Ramos (cell line): ENCODE results near the gene MPC1L.
"Not testable (repeated sequence)": the region's sequence is repeated elsewhere in the genome, so short reads cannot be mapped to it uniquely, and the experiment has no call there.

ENCODE experiments used
- in situ Hi-C: fragments of 300-500 bp; cut with MboI; formaldehyde crosslinking; loops from one replicate; pipeline ENCODE4 v1.14.3; 2022; ENCODE audit warnings: low sequenced_read_pairs; ENCODE audit not compliant: unreplicated experiment

MPC1L gene

DNA sequence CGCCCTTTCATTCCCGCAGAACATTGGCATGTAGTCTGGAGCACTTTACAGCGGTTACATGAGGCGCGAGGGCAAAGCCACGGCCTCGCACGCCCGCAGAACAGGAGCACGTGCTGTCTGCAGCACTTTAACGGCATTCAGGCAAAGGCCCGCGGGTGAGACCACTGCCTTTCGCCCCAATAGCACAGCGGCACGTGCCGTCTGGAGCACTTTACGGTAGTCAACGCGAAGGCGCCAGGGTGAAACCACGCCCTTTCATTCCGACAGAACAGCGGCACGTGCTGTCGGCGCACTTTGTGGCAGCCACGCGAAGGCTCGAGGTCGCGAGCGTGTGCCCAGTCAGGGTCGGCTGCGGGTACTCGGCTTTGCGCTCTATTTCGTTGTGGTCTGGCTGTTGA lies at the start of gene MPC1L:
MPC1L (plus strand) TSS at position 290 of the 398 bp plus-strand sequence. CDS start 138 bp downstream, outside the sequence.
- in situ Hi-C loops: no loop called here

DNA sequence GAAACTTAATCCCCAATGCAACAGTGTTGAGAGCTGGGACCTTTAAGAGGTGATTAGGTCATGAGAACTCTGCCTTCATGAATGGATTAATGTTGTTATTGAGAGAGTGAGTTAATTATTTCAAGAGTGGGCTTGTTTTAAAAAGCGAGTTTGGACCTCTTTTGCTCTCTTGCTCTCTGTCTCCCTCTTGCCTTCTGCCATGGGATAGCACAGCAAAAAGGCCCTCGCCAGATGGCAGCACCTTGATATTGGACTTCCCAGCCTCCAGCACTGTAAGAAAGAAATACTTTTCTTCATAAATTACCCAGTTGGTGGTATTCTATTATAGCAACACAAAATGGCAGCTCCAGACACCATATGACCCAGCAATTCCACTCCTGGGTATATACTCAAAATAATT lies 49.5 kb upstream of the MPC1L start:
- in situ Hi-C loops: no loop called here

DNA sequence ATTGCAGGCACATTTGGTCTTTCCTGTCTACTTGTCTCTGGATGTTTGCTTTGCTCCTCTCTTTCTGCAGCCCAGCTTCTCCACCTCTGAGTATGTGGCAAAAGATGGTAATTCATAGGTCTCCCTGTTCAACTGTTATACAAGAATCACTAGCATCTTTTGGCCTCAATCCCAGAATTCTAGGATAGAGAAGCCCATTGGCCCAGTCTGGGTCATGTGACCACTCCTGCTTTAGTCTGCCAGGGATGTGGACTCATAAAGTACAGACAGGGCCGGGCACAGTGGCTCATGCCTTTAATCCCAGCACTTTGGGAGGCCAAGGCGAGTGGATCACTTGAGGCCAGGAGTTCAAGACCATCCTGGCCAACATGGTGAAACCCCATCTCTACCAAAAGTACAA lies 47.8 kb upstream of the MPC1L start:
- in situ Hi-C loops: not testable (repeated sequence)

DNA sequence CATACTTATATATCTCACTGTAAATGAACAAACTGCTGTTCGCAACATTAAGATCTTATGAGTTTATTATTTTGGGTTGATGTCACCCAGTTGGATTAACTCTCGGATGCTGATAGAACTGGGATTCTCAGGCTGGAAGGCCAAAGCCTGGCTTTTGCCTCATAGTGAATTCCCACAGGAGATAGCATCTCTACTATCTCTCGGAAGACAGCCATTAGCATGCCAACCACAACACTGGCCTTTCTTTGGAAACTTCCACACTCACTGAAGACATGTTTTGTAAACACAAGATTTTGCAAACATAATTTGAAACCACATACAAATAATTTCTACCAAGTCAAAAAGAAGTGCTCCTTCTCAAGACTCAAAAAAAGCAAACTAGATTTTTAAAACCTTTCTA lies 46.9 kb upstream of the MPC1L start:
- in situ Hi-C loops: no loop called here

DNA sequence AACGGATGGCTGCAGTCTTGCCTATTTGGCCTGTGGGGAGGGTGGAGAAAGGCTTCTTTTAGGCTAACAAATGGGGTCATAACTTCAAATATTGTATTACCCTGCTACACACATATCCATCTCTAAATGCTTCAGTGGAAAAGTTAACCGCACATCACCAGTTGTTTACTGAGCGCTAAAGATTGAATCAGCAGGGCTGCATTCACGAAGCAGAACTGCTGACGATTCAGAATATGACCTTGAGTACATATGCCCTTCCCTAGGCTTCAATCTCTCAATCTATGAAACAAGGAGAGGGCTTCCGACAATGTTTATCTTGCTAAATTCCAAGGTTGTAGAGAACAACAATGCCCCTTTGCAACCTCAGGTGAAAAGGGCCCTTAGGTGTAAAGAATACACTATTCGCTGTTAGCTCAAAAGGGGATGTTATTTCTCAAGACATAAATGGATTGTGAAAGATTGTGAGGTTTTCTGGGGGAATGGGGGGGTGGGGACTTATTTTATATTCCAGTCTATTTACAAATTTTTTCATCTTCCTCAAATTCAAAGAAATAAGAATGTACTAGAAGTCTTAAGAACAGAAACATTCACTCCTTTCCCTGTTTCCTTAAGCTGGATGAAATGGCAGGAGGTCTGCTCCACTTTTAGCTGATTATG lies 45.1 kb upstream of the MPC1L start:
- in situ Hi-C loops: no loop called here

DNA sequence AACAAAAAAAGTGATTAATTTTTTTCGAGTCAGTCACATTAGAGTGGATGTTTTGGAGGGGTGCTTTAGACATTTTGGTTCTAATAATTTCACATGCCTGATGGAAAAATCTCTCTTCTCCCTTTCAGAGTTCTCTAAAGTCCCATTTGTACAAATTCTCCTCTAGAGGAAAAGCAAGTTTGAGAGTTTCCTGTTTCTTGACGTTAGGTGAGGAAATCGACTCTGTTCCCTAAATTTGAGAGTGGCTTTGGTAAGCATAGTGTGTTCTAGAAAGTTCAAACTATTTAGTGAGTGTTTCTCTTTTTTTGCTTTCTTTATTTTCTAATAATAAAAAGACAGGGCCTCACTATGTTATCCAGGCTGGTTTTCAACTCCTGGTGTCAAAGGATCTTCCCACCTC lies 44.1 kb upstream of the MPC1L start:
- in situ Hi-C loops: no loop called here

DNA sequence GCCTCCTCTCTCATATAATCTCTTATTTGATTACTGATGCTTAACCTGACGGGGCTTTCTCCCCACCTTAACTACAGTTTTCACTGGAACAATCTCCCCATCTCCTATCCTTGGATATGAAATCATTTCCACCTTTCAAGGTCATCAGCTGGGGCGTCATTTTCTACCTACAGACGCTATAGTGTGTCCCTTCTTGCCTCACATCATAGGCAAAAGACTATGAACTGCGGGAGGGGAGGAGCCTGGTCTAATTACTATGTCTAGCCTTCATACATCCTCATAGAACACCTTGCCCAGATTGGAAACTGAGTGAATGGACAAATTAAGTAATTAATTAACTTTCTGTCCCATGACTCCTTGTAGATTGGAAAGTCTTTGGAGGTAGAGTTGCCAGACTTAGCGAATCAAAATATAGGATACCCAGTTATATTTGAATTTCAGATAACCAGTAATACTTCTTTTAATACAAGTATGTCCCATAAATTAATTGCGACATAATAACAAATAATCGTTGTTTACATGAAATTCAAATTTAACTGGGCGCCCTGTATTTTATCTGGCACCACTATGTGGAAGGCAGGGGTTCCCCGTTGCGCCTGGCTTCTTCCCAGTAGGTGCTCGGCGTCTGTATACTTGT lies 43.2 kb upstream of the MPC1L start:
- in situ Hi-C loops: no loop called here

DNA sequence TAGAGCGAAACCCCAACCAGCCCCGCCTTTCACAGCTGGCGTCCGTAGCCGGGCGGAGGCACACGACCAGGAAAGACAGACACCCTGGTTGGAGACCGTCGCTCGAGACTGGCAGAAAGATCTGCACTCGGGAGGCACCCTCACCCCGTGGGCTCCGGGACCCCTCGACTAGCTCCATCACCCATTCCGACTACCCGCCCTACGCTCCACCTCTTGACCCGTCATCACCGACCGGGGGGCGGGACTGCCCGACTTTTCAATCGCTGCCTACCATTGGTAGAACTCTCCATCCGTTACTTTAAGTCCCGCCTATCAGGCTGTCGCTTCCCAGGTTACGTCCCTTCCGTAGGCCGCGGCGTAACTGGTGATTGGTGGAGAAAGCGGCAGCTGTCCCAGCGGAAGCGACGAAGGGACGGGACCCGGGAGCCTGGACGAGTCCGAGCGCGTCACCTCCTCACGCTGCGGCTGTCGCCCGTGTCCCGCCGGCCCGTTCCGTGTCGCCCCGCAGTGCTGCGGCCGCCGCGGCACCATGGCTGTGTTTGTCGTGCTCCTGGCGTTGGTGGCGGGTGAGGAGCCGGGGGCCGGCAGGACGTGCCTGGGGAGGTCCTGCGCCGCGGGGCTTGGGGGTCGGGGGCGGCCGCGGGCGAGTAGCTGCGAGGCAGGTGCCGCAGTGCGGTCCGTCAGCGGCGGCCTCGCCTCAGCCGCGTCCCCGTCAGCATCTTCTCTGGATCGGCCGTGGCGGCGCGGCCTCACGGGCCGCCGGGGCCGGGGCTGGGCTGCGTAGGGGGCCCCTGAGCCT lies 42.5 kb upstream of the MPC1L start, which contains the start of gene ATP6AP2:
ATP6AP2 (plus strand) TSS at position 434 of the 799 bp plus-strand sequence; CDS start at position 530, 96 bp downstream.
- in situ Hi-C loops: no loop called here

DNA sequence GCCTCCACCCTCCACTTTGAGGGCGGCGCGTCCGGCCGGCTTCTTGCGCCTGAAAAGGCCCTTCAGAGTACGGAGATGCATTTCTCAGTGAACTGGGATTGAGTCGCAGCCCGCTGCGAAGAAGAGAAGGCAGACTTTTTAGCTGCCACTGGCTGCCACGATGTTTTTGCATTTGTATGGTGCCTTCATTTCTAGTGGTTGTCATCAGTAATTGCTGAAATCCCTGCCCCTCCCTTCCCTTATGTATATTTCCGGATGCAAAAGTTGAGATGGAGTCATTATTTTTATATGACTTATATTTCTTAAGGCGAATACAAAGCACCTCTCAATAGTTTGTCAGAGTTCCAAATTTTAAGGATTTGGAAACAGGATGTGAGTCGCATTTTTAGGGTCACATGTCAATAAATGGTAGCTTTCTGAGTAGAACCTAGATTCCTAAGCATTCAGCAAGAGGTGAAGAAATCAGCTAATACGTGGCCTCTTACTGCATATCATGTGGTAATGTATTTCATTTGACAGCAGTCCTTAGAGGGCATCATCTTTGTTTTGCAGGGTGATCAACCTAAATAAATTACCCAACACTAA lies 41.8 kb upstream of the MPC1L start:
- in situ Hi-C loops: no loop called here

DNA sequence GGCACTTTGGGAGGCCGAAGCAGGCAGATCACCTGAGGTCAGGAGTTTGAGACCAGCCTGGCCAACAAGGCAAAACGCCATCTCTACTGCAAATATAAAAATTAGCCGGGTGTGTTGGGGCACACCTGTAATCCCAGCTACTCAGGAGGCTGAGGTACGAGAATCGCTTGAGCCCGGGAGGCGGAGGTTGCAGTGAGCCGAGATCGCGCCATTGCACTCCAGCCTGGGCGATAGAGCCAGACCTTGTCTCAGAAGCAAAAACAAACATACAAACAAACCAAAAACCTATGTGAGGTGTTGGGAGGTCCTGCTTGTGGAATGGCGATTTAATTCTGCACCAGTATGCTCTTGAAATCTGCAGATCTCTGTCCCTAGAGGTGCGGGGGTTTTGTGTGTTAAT lies 41.0 kb upstream of the MPC1L start:
- in situ Hi-C loops: not testable (repeated sequence)

DNA sequence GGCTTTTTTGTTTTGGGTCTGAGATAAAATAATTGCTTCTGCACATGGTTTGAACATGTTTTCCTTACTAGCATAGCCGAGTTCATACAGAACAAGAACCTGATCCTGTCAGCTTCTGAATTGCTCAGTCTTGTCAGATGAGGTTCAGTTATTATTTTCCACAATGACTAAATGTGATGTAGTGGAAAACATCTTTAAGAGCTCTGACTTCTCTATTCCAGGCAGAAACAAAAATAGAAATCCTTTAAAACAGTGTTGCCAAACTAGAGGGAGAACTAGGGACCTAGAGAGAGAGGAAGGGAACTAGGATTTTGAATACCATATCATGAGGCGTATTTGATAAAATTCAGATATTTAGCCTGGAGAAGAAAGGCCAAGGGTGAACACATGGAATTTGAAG lies 40.4 kb upstream of the MPC1L start:
- in situ Hi-C loops: no loop called here

DNA sequence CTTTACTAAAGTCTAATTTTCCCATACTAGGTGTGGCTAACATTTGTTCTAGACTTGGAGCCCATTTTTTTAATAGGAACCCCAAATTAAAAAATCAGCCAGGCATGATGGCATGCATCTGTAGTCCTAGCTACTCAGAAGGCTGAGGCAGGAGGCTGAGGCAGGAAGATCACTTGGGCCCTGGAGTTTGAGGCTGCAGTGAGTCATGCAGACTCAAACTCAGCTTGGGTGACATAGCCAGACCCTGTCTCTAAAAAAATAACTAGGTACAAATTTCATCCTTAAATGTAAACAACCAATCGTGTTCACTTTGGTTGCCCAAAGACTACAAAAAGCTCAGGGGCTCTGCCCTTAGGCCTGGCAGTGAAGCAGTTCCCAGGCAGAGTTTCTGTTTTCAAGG lies 35.6 kb upstream of the MPC1L start:
- in situ Hi-C loops: not testable (repeated sequence)

DNA sequence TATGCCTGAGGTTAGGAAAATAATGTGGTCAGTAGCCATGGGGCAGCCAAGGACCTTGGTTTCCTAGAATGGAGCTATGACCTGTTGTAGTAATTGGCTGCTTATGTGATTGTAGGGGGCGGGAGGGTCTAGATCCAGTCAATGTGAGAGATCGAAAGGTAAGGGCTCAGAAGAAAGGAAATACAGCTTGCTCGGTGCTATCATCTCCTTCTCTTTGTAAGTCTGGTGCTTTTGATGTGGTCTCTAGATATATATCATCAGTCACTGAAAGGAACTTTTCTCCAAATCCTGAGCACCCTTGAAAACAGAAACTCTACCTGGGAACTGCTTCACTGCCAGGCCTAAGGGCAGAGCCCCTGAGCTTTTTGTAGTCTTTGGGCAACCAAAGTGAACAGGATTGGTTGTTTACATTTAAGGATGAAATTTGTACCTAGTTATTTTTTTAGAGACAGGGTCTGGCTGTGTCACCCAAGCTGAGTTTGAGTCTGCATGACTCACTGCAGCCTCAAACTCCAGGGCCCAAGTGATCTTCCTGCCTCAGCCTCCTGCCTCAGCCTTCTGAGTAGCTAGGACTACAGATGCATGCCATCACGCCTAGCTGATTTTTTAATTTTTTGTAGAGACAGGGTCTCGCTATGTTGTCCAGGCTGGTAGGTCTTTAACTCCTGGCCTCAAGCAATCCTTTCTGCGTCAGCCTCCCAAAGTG lies 33.5 kb upstream of the MPC1L start:
- in situ Hi-C loops: not testable (repeated sequence)

DNA sequence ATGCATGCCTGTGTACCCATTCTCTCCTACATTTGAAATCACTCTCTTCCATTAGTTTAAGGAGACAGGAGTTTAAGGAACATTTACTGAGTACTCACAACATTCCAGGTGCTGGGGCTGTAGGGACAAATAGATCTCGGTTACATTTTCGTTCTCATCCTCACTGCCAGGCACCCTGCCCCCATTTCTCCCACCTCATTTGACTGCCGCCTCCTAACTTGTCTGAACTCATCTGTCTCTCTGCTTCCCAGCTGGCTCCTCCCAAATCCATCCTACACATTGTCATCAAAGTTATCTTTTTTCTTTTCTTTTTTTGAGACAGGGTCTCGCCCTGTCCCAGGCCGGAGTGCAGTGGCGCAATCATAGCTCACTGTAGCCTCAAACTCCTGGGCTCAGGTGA lies 19.8 kb upstream of the MPC1L start:
- in situ Hi-C loops: no loop called here

DNA sequence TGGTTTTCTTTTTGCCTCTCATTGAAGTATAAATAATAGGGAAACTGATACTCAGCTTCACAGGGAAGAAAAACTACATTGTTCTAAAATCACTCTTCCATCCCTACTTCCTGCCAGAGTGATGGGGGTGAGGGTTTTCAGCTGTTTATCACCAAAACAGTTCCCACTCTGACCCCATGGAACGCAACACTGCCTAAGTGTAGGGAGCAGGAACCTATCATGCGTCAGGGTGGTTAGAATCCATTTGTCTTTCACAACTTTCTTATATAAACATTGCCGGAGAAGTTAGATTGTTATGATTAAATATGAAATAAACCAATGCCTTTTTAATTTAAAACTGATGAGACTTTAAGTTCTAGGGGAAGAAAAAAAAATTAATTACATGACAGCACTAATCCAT lies 15.8 kb upstream of the MPC1L start:
- in situ Hi-C loops: no loop called here

DNA sequence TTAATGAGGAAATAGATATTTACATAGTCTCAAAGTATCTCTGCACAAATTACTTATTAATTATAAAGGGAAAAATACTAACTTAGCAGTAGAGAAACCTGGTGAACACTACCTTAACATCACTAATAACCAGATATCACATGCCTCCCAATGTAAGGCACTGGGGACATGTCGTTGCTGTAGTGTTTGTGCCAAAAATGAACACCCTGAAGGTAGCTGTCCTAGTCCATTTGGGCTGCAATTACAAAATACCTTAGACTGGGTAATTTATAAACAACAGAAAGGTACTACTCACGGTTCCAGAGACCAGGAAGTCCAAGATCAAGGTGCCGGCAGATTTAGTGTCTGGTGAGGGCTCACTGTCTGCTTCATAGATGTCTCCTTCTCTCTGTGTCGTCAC lies 10.7 kb upstream of the MPC1L start:
- in situ Hi-C loops: no loop called here

DNA sequence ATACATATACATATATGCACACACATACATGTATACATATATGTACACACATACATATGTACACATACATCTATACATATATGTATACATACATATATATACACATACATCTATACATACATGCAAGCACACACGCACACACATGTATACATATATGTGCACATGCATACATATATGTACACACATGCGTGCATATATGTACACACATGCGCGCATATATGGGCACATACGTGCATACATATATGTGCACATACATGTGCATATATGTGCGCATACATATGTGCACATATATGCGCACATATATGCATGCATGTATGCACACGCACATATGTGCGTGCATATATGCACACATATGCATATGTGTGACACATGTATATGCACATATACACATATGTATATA lies 7.3 kb upstream of the MPC1L start:
- in situ Hi-C loops: no loop called here

DNA sequence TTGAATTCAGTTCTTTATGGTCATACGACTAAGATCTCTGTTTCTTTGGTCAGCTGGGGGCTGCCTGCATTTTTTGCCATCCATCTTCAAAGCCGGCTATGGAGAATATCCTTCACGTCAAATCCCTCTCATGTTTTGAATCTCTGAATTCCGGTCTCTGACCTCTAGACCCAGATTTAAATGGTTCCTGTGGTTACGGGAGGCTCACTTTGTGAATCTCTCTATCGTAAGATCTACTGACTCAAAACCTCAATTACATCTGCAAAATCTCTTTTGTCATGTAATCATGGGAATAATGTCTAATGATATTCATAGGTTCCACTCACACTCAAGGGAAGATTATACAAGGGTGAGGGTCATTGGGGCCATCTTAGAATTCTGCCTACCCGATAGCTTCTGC lies 5.7 kb upstream of the MPC1L start:
- in situ Hi-C loops: no loop called here

DNA sequence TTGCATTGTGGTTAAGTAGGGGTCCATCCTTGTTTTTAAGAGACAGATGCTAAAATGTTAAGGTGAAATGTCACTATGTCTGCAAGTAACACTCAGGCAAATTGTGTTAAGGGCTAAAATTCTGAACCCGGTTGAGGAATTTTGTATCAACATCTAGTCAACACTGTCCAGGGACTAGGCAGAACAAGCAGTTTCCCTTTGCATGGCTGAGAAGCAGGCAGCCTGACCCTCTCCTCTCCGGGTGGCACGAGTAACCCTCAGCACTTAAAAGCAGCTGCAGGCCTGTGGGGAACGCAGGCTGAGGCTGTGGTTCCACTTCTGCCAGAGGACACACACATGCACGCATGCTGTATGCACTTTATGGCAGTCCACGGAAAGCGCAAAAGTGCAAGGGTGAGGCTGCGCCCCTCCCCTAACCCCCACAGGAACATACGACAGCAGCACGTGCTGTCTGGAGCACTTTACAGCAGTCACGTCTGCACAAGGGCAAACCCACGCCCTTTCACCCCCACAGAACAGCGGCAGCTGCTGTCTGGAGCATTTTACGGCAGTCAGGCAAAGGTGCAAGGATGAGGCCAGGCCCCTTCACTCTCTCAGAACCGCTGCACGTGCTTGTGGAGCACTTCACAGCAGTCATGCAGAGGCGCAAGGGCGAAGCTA lies 619 bp upstream of the MPC1L start:
- in situ Hi-C loops: no loop called here

DNA sequence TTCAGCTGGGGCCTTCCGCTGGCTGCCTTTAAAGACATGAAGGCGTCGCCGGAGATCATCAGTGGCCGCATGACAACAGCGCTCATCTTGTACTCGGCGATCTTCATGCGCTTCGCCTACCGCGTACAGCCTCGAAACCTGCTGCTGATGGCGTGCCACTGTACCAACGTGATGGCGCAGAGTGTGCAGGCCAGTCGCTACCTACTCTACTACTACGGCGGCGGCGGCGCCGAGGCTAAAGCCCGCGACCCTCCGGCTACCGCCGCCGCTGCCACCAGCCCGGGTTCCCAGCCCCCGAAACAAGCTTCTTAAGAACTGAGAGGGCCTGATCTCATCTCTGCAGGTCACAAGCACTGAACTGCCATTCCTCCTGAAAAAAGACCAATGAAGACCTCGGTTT lies 437 bp downstream of the MPC1L start:
- in situ Hi-C loops: no loop called here
